Heart right ventricle (tissue), 16 donors: ENCODE results near the gene KHDC3L. TPM values are rescaled to one million over a fixed set of nuclear protein-coding genes. Genes with fewer than 3 reads are reported as not detected.

Source experiments
- ATAC-seq, 8 donors: fragments of 200-7000 bp; cut with Tn5 transposase; one replicate each; pipeline ENCODE4 v1.9.1; 2020; ENCODE audit warnings: mild to moderate bottlenecking in 8 of 8, moderate library complexity in 8 of 8, moderate number of reproducible peaks in 1 of 8
- DNase-seq, 2 donors: peaks; one replicate each; pipeline ENCODE4 v3.0.0-alpha.2; 2020
- H3K27ac ChIP-seq, 10 donors: fragments of 200-600 bp; sonication (generic) in 2 of 10; one replicate each; pipeline versions ENCODE4 v1.5.0 to v1.8.0; 2020 to 2022; ENCODE audit warnings: mild to moderate bottlenecking in 3 of 10
- H3K27me3 ChIP-seq, 7 donors: fragments of 200-600 bp; one replicate each; pipeline ENCODE4 v1.8.0; 2021 to 2022; ENCODE audit warnings: mild to moderate bottlenecking in 2 of 7
- H3K36me3 ChIP-seq, 9 donors: fragments of 200-600 bp; sonication (generic) in 1 of 9; one replicate each; pipeline versions ENCODE4 v1.5.0 to v1.8.0; 2020 to 2022; ENCODE audit warnings: mild to moderate bottlenecking in 2 of 9
- H3K4me1 ChIP-seq, 9 donors: fragments of 200-600 bp; sonication (generic) in 1 of 9; one replicate each; pipeline versions ENCODE4 v1.5.0 to v1.8.0; 2020 to 2022; ENCODE audit warnings: mild to moderate bottlenecking in 4 of 9
- H3K4me3 ChIP-seq, 10 donors: fragments of 200-600 bp; sonication (generic) in 2 of 10; one replicate each; pipeline versions ENCODE4 v1.5.0 to v1.8.0; 2020 to 2022; ENCODE audit warnings: mild to moderate bottlenecking in 7 of 10, moderate library complexity in 2 of 10
- H3K9me3 ChIP-seq, 11 donors: fragments of 200-600 bp in 10 of 11; sonication (generic) in 2 of 11; one replicate each; pipeline versions ENCODE4 v1.5.0 to v1.8.0; 2013 to 2022; ENCODE audit warnings: mild to moderate bottlenecking in 2 of 11, control low read depth in 1 of 11, moderate library complexity in 1 of 11
- CTCF ChIP-seq, 9 donors: fragments of 200-600 bp; sonication (generic) in 2 of 9; IDR thresholded peaks; one replicate each; pipeline versions ENCODE4 v1.5.0 to v1.8.0; 2021 to 2022; ENCODE audit warnings: antibody characterized with exemption in 9 of 9, mild to moderate bottlenecking in 5 of 9, moderate library complexity in 1 of 9
- WGBS, 2 donors: extraction: QIAGEN DNeasy Blood & Tissue Kit; methylation state at CpG; one replicate each; pipeline ENCODE4 v1.1.7; 2013; ENCODE audit warnings: inconsistent platforms in 1 of 2; 5-methylcytosine and 5-hydroxymethylcytosine counted together
- intact Hi-C, 10 donors: fragments of 100-400 bp; cut with DNase I; formaldehyde crosslinking; loops; one replicate each; pipeline versions ENCODE4 v1.11.1 to v1.14.2; 2022
- polyA plus RNA-seq, 2 donors: library from polyadenylated mRNA; stranded (reverse); fragments of 200-250 nt; gene quantifications; one replicate each; pipeline ENCODE4 v1.2.3, GENCODE V29; 2013
- total RNA-seq, 10 donors: library from RNA; stranded (reverse); fragmentation: NEBNext Ultra II Directional in 3 of 10; extraction: Animal tissue kit (Norgen Biotek cat#: 25700) in 3 of 10; gene quantifications; one replicate each; pipeline versions ENCODE4 v1.2.1 to v1.2.4, GENCODE V29; 2021 to 2023
- donor health status: Arrhythmogenic right ventricular cardiomyopathy.
- donor health status: ischemic (EF 13 %, LVEDD 7.1; RV severe dilation, severe dysfunction).
- donor health status: healthy with polysubstance abuse.
- donor health status: DM: no; HTN: yes; CAD: no.
- donor health status: DM: no; HTN: no; CAD: no.
- donor health status: ischemic (EF 25% LVEDD 6.9; RV normal size, moderate dysfunction).
- donor health status: ischemic (EF 25% LVEDD 5.7; RV mildly dilated, moderate dysfunction).
- donor health status: healthy.
- donor health status: DM: yes; HTN: yes; CAD: no.
- donor health status: Ischemic cardiomyopathy.
- donor health status: ischemic (EF 35%, LVEDD 5.7; RV mildly dilated, moderate dysfunction).
- donor health status: nonischemic (EF 11% LVEDD 7.7; RV severe dilation, severe dysfunction).
- donor health status: DM: yes; HTN: yes; CAD: no.
- donor health status: PGD.
- donor health status: ischemic (EF 29% LVEDD 5.4; RV normal size, mild dysfunction).
- donor health status: nonischemic (EF 23%, LVEDD 6.1; RV moderate dilation, normal function).

The KHDC3L gene
- total and polyA plus RNA-seq, 12 donors: not detected

- H3K4me1 ChIP-seq: no peaks in the 10 kb centered on the region
These were observed 1.7 kb downstream of the KHDC3L start for GRCh38 chr6:73364121-73364520.

GRCh38 chr6:73364549-73364948 lies 2.1 kb downstream of the KHDC3L start:
- no peaks in the 10 kb centered on the region for H3K4me1 ChIP-seq
- no peak for ATAC-seq
- 86% methylated on average over 9 of the region's 9 CpGs for WGBS, 2 donors

More at GRCh38 chr6:73364121-73364520, 1.7 kb downstream of the KHDC3L start:
- no peak overlapping the region for H3K4me3 ChIP-seq
- DNase-seq: no peak
- H3K36me3 ChIP-seq: no peaks in the 10 kb centered on the region
- no peak for ATAC-seq
- H3K9me3 ChIP-seq: peaks cover 0 to 2% (median 0%) of the 10 kb centered on the region in 11 donors
- intact Hi-C loops: no loop called here
- TF ChIP-seq CTCF (IDR thresholded peaks at IDR 0.05): no peak
- H3K27me3 ChIP-seq: no peaks in the 10 kb centered on the region
- WGBS, 2 donors: 87 to 89% methylated on average over 14 of the region's 14 CpGs
- H3K27ac ChIP-seq: no peak overlapping the region

GRCh38 chr6:73367761-73368355 lies 5.4 kb downstream of the KHDC3L start:
- Histone ChIP-seq H3K36me3 (no peaks in the 10 kb centered on the region), H3K4me3 (no peak overlapping the region), H3K27me3 (no peaks in the 10 kb centered on the region), H3K9me3 (peaks cover 0 to 21% (median 10%) of the 10 kb centered on the region in 11 donors), H3K4me1 (no peaks in the 10 kb centered on the region), H3K27ac (no peak overlapping the region)
- intact Hi-C loops: no loop called here
- DNase-seq (no peak), ATAC-seq (no peak)
- no peak for TF ChIP-seq CTCF (IDR thresholded peaks at IDR 0.05)
- 63 to 64% methylated on average over 16 of the region's 16 CpGs for WGBS, 2 donors

More at GRCh38 chr6:73364549-73364948, 2.1 kb downstream of the KHDC3L start:
- Histone ChIP-seq H3K27me3 (no peaks in the 10 kb centered on the region), H3K27ac (no peak overlapping the region), H3K4me3 (no peak overlapping the region), H3K9me3 (peaks cover 0 to 2% (median 0%) of the 10 kb centered on the region in 11 donors), H3K36me3 (no peaks in the 10 kb centered on the region)
- intact Hi-C loops: no loop called here
- no peak for DNase-seq
- no peak for TF ChIP-seq CTCF (IDR thresholded peaks at IDR 0.05)

GRCh38 chr6:73368675-73369074 lies 6.2 kb downstream of the KHDC3L start:
- no peaks in the 10 kb centered on the region for H3K27me3 ChIP-seq
- no peak overlapping the region for H3K4me3 ChIP-seq
- H3K4me1 ChIP-seq: no peaks in the 10 kb centered on the region
- no peak overlapping the region for H3K27ac ChIP-seq
- peaks cover 0 to 25% (median 10%) of the 10 kb centered on the region in 11 donors for H3K9me3 ChIP-seq
- TF ChIP-seq CTCF (IDR thresholded peaks at IDR 0.05): no peak
- intact Hi-C loops: no loop called here
- WGBS, 2 donors: 77 to 78% methylated on average over 4 of the region's 4 CpGs
- DNase-seq (no peak), ATAC-seq (no peak)
- H3K36me3 ChIP-seq: no peaks in the 10 kb centered on the region
